KMS-11 (cell line): ENCODE results near the gene PI4KB.

ENCODE experiments used
- H2AFZ ChIP-seq: fragments of 200-600 bp; sonication (generic); 2 replicates; pipeline ENCODE4 v1.6.1; 2016; ENCODE audit warnings: antibody characterized with exemption, mixed run types, low read depth
- H3K27ac ChIP-seq: fragments of 200-600 bp; sonication (generic); 2 replicates; pipeline ENCODE4 v1.6.1; 2016; ENCODE audit warnings: mild to moderate bottlenecking, mixed run types
- H3K27me3 ChIP-seq: fragments of 200-600 bp; sonication (generic); 2 replicates; pipeline ENCODE4 v1.6.1; 2017; ENCODE audit warnings: mild to moderate bottlenecking, low read depth, mixed run types, moderate library complexity; ENCODE audit not compliant: insufficient read depth
- H3K36me3 ChIP-seq: fragments of 200-600 bp; sonication (generic); 2 replicates; pipeline ENCODE4 v1.6.1; 2017; ENCODE audit warnings: mild to moderate bottlenecking, mixed run types; ENCODE audit not compliant: insufficient read depth
- H3K4me1 ChIP-seq: fragments of 200-600 bp; sonication (generic); 2 replicates; pipeline ENCODE4 v1.6.1; 2016; ENCODE audit warnings: mild to moderate bottlenecking, low read depth, mixed run types; ENCODE audit not compliant: poor library complexity, severe bottlenecking
- H3K4me2 ChIP-seq: fragments of 200-600 bp; sonication (generic); 2 replicates; pipeline ENCODE4 v1.7.0; 2016; ENCODE audit warnings: mild to moderate bottlenecking, mixed run types
- H3K4me3 ChIP-seq: fragments of 200-600 bp; sonication (generic); IDR thresholded peaks from 2 replicates; pipeline ENCODE4 v1.6.1; 2017; ENCODE audit warnings: low read depth, low read length, mixed read lengths; ENCODE audit not compliant: insufficient read depth
- H3K79me2 ChIP-seq: fragments of 200-600 bp; sonication (generic); 2 replicates; pipeline ENCODE4 v1.6.1; 2016; ENCODE audit warnings: low read depth, mixed run types; ENCODE audit not compliant: insufficient read depth
- H3K9ac ChIP-seq: fragments of 200-600 bp; sonication (generic); 2 replicates; pipeline ENCODE4 v1.6.1; 2016; ENCODE audit warnings: mild to moderate bottlenecking, mixed run types
- H4K20me1 ChIP-seq: fragments of 200-600 bp; sonication (generic); 2 replicates; pipeline ENCODE4 v1.6.1; 2016; ENCODE audit warnings: mild to moderate bottlenecking, mixed run types; ENCODE audit not compliant: insufficient read depth
- TF ChIP-seq, protein P1 (sequence below): fragments of 200-600 bp; sonication (generic); conservative IDR thresholded peaks from 2 replicates; pipeline ENCODE4 v1.6.1; 2017; ENCODE audit warnings: low read depth, mild to moderate bottlenecking, antibody characterized with exemption, low read length, moderate library complexity, mixed read lengths

Gene PI4KB

DNA sequence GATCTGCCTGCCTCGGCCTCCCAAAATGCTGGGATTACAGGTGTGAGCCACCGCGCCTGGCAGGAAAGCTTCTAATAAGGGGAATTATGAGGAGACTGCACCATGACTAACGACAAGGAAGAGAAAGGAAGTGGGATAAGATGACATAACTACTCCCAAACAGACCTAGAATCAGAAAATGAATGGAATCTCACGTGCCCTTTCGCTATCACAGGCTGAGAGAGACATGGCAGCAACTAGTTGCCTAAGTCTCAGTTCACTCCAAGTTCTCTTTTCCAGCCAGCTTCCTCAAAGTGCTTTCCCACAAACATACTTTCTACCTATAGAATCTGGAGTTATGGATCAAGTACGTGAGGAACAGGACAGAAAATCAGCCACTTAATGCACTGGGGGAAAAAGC lies 2.0 kb downstream of the PI4KB start:
- no peaks in the 10 kb centered on the region for H4K20me1 ChIP-seq
- H3K4me3 ChIP-seq: no peak overlapping the region
- H3K36me3 ChIP-seq: peaks cover 7% of the 10 kb centered on the region; the same call in 1 of the 2 replicates
- peaks cover 40% of the 10 kb centered on the region for H3K79me2 ChIP-seq
- no peaks in the 10 kb centered on the region for H3K27me3 ChIP-seq
- H3K9ac ChIP-seq: no peak overlapping the region
- peak overlapping the region; percentile 98; the same call in 1 of the 2 replicates for H3K4me2 ChIP-seq
- H3K27ac ChIP-seq: no peak overlapping the region
- no peak overlapping the region for H2AFZ ChIP-seq
- TF ChIP-seq, protein P1, sequence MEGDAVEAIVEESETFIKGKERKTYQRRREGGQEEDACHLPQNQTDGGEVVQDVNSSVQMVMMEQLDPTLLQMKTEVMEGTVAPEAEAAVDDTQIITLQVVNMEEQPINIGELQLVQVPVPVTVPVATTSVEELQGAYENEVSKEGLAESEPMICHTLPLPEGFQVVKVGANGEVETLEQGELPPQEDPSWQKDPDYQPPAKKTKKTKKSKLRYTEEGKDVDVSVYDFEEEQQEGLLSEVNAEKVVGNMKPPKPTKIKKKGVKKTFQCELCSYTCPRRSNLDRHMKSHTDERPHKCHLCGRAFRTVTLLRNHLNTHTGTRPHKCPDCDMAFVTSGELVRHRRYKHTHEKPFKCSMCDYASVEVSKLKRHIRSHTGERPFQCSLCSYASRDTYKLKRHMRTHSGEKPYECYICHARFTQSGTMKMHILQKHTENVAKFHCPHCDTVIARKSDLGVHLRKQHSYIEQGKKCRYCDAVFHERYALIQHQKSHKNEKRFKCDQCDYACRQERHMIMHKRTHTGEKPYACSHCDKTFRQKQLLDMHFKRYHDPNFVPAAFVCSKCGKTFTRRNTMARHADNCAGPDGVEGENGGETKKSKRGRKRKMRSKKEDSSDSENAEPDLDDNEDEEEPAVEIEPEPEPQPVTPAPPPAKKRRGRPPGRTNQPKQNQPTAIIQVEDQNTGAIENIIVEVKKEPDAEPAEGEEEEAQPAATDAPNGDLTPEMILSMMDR: no peak
- H3K4me1 ChIP-seq: peaks cover 20% of the 10 kb centered on the region

DNA sequence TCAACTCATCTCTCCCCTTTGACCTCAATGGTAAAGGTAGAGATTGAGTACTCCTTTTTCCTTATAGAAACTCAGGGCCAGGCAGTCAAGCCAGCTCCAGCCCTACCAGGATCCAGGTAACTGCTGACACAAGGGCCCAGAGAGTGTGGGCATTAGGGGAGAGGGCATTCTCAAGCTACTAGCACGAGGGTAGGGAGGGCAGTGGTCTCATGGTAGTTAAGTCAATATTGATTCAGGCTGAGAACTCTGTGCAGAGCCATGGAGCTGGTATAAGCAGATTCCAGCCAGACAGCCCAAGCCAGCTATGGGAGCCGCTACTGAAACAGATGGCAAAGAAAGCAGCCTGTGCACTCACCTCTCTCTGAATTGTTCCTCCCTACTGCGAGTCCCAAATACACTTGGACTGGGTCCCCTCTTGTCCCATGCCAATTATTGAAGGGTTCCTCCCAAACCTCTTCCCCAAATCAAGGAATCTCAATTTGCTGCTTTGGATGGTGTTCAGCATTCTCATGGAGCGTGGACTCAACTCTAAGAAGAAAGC lies 2.8 kb downstream of the PI4KB start:
- Histone ChIP-seq H3K4me2 (no peak overlapping the region), H3K36me3 (peaks cover 7% of the 10 kb centered on the region; the same call in 1 of the 2 replicates), H3K4me3 (no peak overlapping the region), H2AFZ (no peak overlapping the region), H3K27ac (no peak overlapping the region), H3K4me1 (peaks cover 20% of the 10 kb centered on the region), H4K20me1 (no peaks in the 10 kb centered on the region), H3K9ac (no peak overlapping the region), H3K27me3 (no peaks in the 10 kb centered on the region), H3K79me2 (peaks cover 40% of the 10 kb centered on the region)
- TF ChIP-seq, protein P1: no peak

DNA sequence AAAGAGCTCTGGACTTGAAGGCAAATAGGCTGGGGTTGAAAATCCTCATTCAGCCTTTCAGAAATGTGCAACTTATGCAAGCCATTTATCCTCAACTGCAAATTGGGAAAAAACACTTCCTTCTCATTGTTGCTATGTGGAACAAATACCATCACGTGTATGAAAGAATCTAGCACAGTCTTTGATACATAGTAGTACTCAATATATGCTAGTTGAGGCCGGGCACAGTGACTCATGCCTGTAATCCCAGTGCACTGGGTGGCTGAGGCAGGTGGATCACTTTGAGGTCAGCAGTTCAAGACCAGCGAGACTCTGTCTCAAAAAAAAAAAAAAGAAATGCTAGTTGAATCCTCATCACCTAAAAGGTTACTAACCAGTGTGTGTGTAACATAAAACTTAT lies 8.2 kb downstream of the PI4KB start:
- Histone ChIP-seq H3K36me3 (peaks cover 15% of the 10 kb centered on the region; the same call in 1 of the 2 replicates), H3K27me3 (no peaks in the 10 kb centered on the region), H3K4me3 (no peak overlapping the region), H3K4me2 (no peak overlapping the region), H3K9ac (no peak overlapping the region), H3K27ac (no peak overlapping the region), H3K79me2 (peaks cover 17% of the 10 kb centered on the region; the same call in 1 of the 2 replicates), H4K20me1 (no peaks in the 10 kb centered on the region), H2AFZ (no peak overlapping the region), H3K4me1 (no peaks in the 10 kb centered on the region)
- TF ChIP-seq, protein P1: no peak

DNA sequence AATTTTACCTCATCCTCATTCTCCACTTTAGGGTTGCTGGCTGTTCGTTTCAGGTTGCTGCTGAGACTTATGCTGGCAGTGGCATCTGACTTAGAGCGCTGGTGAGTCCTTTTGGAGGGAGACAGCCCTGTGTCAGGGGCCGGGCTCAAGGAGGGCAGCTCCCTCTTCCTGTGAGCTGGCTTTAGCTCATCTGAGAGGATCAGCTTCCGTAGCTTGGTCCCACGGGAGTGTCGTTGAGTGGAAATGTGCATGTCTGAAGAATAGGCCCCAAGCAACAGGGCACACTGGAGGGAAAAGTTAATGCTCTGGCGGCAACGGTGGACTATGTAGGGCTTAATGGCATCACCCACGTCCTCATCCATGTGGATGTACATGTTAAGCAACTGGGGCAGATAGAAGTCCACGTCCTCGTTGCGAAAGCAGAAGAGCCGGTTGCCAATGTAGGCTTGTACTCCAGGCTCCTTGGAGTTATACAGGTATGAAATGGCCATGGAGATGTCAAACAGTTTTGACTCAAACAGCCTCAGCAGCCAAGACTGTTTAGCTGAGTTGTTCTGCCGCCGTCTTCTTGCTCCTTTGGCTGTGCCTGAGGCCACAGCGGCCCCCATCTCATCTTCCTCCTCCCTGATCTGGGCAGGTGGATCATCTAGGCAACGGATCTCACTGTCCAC lies 11.5 kb downstream of the PI4KB start:
- Histone ChIP-seq H4K20me1 (no peaks in the 10 kb centered on the region), H3K9ac (no peak overlapping the region), H3K79me2 (peaks cover 7% of the 10 kb centered on the region; the same call in 1 of the 2 replicates), H3K4me3 (no peak overlapping the region), H3K36me3 (peaks cover 15% of the 10 kb centered on the region; the same call in 1 of the 2 replicates), H2AFZ (no peak overlapping the region), H3K27ac (no peak overlapping the region), H3K4me1 (peaks cover 7% of the 10 kb centered on the region), H3K27me3 (no peaks in the 10 kb centered on the region), H3K4me2 (no peak overlapping the region)
- TF ChIP-seq, protein P1: no peak
